Activated CD4-positive, CD25-positive, alpha-beta regulatory T cell treated with anti-CD3 and anti-CD28 coated beads, Interleukin-2, amount 50 U/mL, for 16 hours (primary cell): ENCODE measurements around the gene CDC42EP1.
A peak's percentile ranks its signal among the peaks of the same experiment; 100 is the strongest.
"Not testable (repeated sequence)": the region's sequence is repeated elsewhere in the genome, so short reads cannot be mapped to it uniquely, and the experiment has no call there.

Experiments
- DNase-seq: peaks from one replicate; pipeline ENCODE4 v3.0.0-alpha.2; 2020; ENCODE audit warnings: low read depth, low spot score

Gene CDC42EP1

GRCh38 chr22:37581504-37581903 is 21.2 kb downstream of the CDC42EP1 start:
- no peak for DNase-seq

GRCh38 chr22:37582526-37582925 is 22.2 kb downstream of the CDC42EP1 start:
- no peak for DNase-seq

GRCh38 chr22:37588546-37589215 is 28.4 kb downstream of the CDC42EP1 start:
- DNase-seq: no peak

GRCh38 chr22:37589636-37590035 is 29.4 kb downstream of the CDC42EP1 start:
- DNase-seq: no peak

GRCh38 chr22:37591081-37591480 is 30.8 kb downstream of the CDC42EP1 start:
- DNase-seq: not testable (repeated sequence)

DNA sequence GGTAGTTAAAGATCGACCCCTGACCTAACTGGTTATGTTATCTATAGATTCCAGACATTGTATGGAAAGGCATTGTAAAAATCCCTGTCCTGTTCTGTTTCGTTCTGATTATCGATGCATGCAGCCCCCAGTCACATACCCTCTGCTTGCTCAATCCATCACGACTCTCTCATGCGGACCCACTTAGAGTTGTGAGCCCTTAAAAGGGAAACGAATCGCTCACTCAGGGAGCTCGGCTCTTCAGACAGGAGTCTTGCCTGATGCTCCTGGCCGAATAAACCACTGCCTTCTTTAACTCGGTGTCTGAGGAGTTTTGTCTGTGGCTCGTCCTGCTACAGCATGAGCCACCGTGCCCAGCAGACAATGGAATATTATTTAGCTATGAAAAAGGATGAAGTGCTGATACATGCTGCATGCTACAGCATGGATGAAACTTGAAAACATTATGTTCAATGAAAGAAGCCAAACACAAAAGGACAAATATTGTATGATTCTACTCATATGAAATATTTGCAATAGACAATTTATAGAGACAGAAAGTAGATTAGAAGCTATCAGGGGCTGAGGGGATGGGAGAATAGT is 31.6 kb downstream of the CDC42EP1 start:
- no peak for DNase-seq

GRCh38 chr22:37594237-37594636 is 34.0 kb downstream of the CDC42EP1 start:
- no peak for DNase-seq

DNA sequence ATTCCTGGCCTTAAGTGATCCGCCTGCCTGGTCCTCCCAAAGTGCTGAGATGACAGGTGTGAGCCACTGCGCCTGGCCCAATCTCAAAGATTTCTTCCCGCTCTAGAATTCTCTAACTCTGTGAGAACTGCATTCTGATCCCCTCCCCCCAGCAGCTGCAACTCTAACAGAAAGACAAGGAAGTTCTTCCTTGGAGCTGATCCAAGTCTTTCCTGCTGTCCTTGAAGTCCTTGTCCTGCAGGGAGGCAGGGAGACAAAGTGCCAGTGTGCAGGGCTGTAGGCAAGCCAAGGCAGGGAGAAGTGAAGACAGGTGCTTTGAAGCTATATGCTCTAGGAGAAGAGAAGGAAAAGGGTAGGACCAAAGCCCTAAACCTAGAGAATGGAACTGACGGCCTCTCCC is 38.9 kb downstream of the CDC42EP1 start:
- DNase-seq: no peak

DNA sequence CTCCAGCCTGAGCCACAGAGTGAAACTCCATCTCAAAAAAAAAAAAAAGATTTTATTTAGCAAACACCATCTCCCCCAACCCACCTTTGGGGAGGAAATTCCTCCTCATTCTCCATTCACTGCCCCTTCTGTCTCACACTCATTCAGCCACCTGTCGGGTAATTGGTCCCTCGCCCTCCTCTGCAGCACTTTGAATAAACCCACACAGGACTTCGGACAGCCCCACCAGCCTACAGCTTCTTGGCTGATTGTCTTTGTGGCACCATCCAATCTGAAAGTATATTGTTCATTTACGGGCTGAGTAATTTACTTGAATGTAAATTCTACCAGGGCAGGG is 40.9 kb downstream of the CDC42EP1 start:
- no peak for DNase-seq

- DNase-seq: no peak
Observed at GRCh38 chr22:37601540-37602442, 41.5 kb downstream of the CDC42EP1 start.

- DNase-seq: not testable (repeated sequence)
Observed at GRCh38 chr22:37602546-37603277, 42.4 kb downstream of the CDC42EP1 start.

DNA sequence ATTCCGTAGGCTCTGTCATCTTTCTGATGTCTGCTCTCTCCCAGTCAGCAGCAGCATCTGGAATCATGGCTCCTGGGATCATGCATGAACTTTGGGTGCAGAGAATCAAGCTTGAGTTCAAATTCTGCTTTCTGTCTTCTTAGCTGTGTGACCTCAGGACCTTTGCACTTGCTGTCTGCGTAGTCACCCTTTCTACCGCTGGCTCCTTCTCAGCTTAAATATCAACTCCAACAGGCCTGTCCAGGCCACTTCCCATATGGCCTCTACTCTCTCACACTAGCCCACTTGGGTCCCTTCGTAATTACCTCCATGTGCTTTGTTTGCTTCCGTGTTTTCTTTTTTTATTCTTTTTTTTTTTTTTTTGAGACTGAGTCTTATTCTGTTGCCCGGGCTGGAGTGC is 43.8 kb downstream of the CDC42EP1 start:
- DNase-seq: no peak

GRCh38 chr22:37604875-37605274 is 44.6 kb downstream of the CDC42EP1 start:
- peak; percentile 30 for DNase-seq

GRCh38 chr22:37607010-37607934 is 47.0 kb downstream of the CDC42EP1 start:
- DNase-seq: peak; percentile 80

DNA sequence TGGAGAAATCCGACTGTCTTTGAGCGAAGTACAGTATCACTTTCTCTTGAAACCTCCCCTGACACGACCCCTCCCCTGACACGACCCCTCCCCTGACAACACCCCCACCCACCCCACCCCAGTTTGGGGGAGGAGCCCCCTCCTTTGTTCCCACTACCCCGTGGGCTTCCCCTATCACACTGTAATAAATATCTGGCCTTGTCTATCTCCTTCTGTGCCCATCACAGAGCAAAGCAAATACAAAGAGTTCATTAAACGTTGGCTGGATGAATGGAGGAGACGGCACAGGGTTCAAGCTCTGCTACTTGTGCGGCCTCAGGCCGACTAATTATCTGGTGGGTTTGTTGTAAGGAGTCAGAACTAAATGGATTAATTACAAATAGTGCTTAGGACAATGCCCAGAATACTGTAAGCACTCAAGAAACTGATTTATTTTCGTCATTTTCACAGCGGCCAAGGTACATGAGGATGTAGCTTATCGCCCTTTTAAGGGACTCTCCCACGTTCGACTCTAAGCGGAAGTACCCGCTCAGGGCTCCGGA is 47.7 kb downstream of the CDC42EP1 start:
- no peak for DNase-seq

GRCh38 chr22:37608477-37609239 is 48.4 kb downstream of the CDC42EP1 start, which contains the start of gene GGA1:
TSS of gene GGA1 (plus strand) at chr22:37608834. CDS start at chr22:37608861, 27 bp downstream.
- DNase-seq: peak; percentile 90

GRCh38 chr22:37609240-37610152 is 49.2 kb downstream of the CDC42EP1 start:
- DNase-seq: no peak

- not testable (repeated sequence) for DNase-seq
Observed at GRCh38 chr22:37610153-37610475, 49.8 kb downstream of the CDC42EP1 start.
